Stomach (tissue), 9 donors: ENCODE measurements around the gene B3GLCT. TPM values are rescaled to one million over a fixed set of nuclear protein-coding genes. Genes with fewer than 3 reads are reported as not detected.
"Not testable (repeated sequence)": the region's sequence is repeated elsewhere in the genome, so short reads cannot be mapped to it uniquely, and the experiment has no call there.

Source experiments
- DNase-seq, 2 donors: peaks; one replicate each; pipeline versions ENCODE4 v3.0.0 to v3.0.0-alpha.2; 2013 to 2019
- H3K27ac ChIP-seq, 5 donors: fragments of 200-600 bp in 4 of 5; sonication (generic) in 4 of 5; one replicate each; pipeline ENCODE4 v1.5.1; 2013 to 2019; ENCODE audit warnings: mild to moderate bottlenecking in 1 of 5, moderate library complexity in 1 of 5
- H3K27me3 ChIP-seq, 3 donors: fragments of 200-600 bp; sonication (generic); one replicate each; pipeline ENCODE4 v1.5.1; 2017 to 2019; ENCODE audit warnings: mixed run types in 1 of 3
- H3K36me3 ChIP-seq, 4 donors: fragments of 200-600 bp; sonication (generic); 1 replicate in 3 of 4; 2 replicates in 1 of 4; pipeline ENCODE4 v1.5.1; 2016 to 2019
- H3K4me1 ChIP-seq, 4 donors: fragments of 200-600 bp; sonication (generic); one replicate each; pipeline ENCODE4 v1.5.1; 2016 to 2019
- H3K4me3 ChIP-seq, 4 donors: fragments of 200-600 bp; sonication (generic) in 3 of 4; one replicate each; pipeline ENCODE4 v1.5.1; 2016 to 2019; ENCODE audit warnings: mild to moderate bottlenecking in 1 of 4
- H3K9me3 ChIP-seq, 4 donors: fragments of 200-600 bp; sonication (generic); one replicate each; pipeline ENCODE4 v1.5.1; 2016 to 2019
- CTCF ChIP-seq, 7 experiments: fragments of 450-650 bp in 4 of 7; fragments of 200-600 bp in 3 of 7; sonication (generic) in 3 of 7; IDR thresholded peaks; one replicate each; pipeline ENCODE4 v1.5.1; 2016 to 2019; ENCODE audit warnings: antibody characterized with exemption in 7 of 7, control low read depth in 2 of 7, mild to moderate bottlenecking in 1 of 7
- EP300 ChIP-seq: sonication (generic); formaldehyde crosslinking; IDR thresholded peaks from one replicate; pipeline ENCODE4 v1.6.1; 2017; ENCODE audit warnings: antibody characterized with exemption
- POLR2A ChIP-seq, 4 donors: fragments of 450-650 bp; IDR thresholded peaks; one replicate each; pipeline ENCODE4 v1.6.1; 2016; ENCODE audit warnings: antibody characterized with exemption in 4 of 4, control low read depth in 2 of 4, mild to moderate bottlenecking in 1 of 4, moderate library complexity in 1 of 4
- POLR2AphosphoS5 ChIP-seq, 3 donors: sonication (generic); formaldehyde crosslinking; IDR thresholded peaks; one replicate each; pipeline ENCODE4 v1.6.1; 2016; ENCODE audit warnings: antibody characterized with exemption in 3 of 3
- WGBS, 5 donors: extraction: QIAGEN DNeasy Blood & Tissue Kit in 3 of 5; methylation state at CpG; one replicate each; pipeline versions ENCODE4 v1.1.5 to v1.1.7; 2013 to 2018; 5-methylcytosine and 5-hydroxymethylcytosine counted together
- intact Hi-C: fragments of 100-400 bp; cut with DNase I; formaldehyde crosslinking; loops from one replicate; pipeline ENCODE4 v1.15.1; 2023; ENCODE audit warnings: low total_unique reads
- polyA plus RNA-seq, 3 donors: library from polyadenylated mRNA; stranded (reverse); fragments of 200-250 nt; gene quantifications; one replicate each; pipeline ENCODE4 v1.2.3, GENCODE V29; 2013
- total RNA-seq, 5 donors: library from RNA; depleted of rRNA; stranded (reverse); fragments of >200 nt; gene quantifications; one replicate each; pipeline versions ENCODE4 v1.1.0 to v1.2.3, GENCODE V29; 2014 to 2016
- donor health status: healthy with polysubstance abuse.
- donor health status: Bipolar disorder and iron deficiency.
- donor health status: healthy.

The B3GLCT gene
- total and polyA plus RNA-seq, 8 donors, result 0.76 to 16.1 (median 6.4) TPM; not detected in 2

DNA sequence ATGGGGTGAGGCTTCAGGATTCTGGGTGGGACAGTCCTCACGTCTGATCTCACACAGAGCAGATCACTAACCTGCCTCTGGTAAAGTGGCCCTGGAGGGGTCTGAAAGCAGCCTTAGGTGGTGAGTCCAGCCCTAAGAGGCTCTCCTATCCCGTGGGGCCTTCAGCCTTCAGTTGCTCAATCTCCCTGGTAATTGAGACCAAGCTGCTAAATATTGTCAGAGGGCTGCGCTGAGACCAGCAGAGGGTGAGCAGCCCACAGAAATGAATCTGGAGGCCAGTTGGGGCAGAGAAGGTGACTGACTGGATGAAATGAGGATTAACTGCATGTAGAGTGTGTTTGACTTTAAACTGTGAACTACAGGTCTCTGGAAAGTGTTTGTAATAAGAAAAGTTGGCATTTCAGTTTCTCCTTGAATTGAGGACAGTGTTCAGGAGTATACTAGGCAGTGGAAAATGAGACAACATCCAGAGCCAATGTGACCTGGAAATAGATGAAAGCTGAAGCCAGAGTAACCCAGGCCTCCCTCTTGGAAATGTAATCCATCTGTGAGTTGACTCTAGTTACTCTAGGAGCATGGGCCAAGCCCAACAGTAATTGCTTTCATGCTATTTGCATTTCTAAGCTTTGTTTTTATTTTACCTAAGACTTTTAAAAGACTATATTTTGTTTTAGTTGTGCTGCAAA, 23.8 kb upstream of the B3GLCT start:
- peaks cover 0 to 4% (median 0%) of the 10 kb centered on the region in 3 donors for H3K27me3 ChIP-seq
- no peak for TF ChIP-seq POLR2A (IDR thresholded peaks at IDR 0.05)
- no peak for TF ChIP-seq CTCF (IDR thresholded peaks at IDR 0.05)
- no peak for TF ChIP-seq EP300
- no peak for TF ChIP-seq POLR2AphosphoS5 (IDR thresholded peaks at IDR 0.05)
- no peak for DNase-seq
- no peak overlapping the region for H3K4me3 ChIP-seq
- H3K36me3 ChIP-seq, result no peaks in the 10 kb centered on the region
- no peaks in the 10 kb centered on the region for H3K9me3 ChIP-seq
- WGBS, 5 donors, result 74 to 84% (median 82%) methylated on average over 3 of the region's 3 CpGs
- intact Hi-C loops, result no loop called here
- no peaks in the 10 kb centered on the region for H3K4me1 ChIP-seq
- H3K27ac ChIP-seq, result no peak overlapping the region

DNA sequence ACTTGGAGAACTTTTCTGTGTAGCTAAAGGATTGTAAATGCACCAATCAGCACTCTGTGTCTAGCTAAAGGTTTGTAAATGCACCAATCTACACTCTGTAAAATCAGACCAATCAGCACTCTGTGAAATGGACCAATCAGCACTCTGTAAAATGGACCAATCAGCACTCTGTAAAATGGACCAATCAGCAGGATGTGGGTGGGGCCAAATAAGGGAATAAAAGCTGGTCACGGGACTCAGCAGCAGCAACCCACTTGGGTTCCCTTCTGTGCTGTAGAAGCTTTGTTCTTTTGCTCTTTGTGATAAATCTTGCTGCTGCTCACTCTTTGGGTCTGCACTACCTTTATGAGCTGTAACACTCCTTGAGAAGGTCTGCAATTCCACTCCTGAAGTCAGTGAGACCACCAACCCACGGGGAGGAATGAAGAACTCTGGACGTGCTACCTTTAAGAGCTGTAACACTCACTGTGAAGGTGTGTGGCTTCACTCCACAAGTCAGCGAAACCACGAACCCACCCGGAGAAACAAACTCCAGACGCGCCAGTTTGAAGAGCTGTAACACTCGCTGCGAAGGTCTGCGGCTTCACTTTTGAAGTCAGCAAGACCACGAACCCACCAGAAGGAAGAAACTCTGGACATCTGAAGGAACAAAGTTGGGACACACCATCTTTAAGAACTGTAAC, 21.8 kb upstream of the B3GLCT start:
- intact Hi-C loops, H3K9me3 ChIP-seq, H3K27me3 ChIP-seq, H3K27ac ChIP-seq, H3K4me1 ChIP-seq, DNase-seq, H3K36me3 ChIP-seq, H3K4me3 ChIP-seq: not testable (repeated sequence)
- WGBS, 5 donors, result 85 to 95% (median 89%) methylated on average over 12 of the region's 12 CpGs

- no peak for TF ChIP-seq POLR2AphosphoS5 (IDR thresholded peaks at IDR 0.05)
- Histone ChIP-seq H3K27ac (no peak overlapping the region), H3K36me3 (no peaks in the 10 kb centered on the region), H3K9me3 (no peaks in the 10 kb centered on the region), H3K4me3 (no peak overlapping the region), H3K27me3 (no peaks in the 10 kb centered on the region), H3K4me1 (no peaks in the 10 kb centered on the region)
- no peak for DNase-seq
- 87 to 94% (median 93%) methylated on average over 8 of the region's 8 CpGs for WGBS, 5 donors
- intact Hi-C loops, result no loop called here
Observed at GRCh38 chr13:31179241-31179640, 20.5 kb upstream of the B3GLCT start.

GRCh38 chr13:31179754-31180153, 20.0 kb upstream of the B3GLCT start:
- WGBS, 5 donors, result 78 to 90% (median 87%) methylated on average over 5 of the region's 5 CpGs
- H3K4me1 ChIP-seq, result no peaks in the 10 kb centered on the region
- H3K4me3 ChIP-seq, result no peak overlapping the region
- intact Hi-C loops, result no loop called here
- no peak overlapping the region for H3K27ac ChIP-seq
- DNase-seq, result no peak
- no peaks in the 10 kb centered on the region for H3K27me3 ChIP-seq
- no peaks in the 10 kb centered on the region for H3K36me3 ChIP-seq
- TF ChIP-seq POLR2A (IDR thresholded peaks at IDR 0.05) (no peak), CTCF (IDR thresholded peaks at IDR 0.05) (no peak), POLR2AphosphoS5 (IDR thresholded peaks at IDR 0.05) (no peak), EP300 (no peak)
- H3K9me3 ChIP-seq, result no peaks in the 10 kb centered on the region

DNA sequence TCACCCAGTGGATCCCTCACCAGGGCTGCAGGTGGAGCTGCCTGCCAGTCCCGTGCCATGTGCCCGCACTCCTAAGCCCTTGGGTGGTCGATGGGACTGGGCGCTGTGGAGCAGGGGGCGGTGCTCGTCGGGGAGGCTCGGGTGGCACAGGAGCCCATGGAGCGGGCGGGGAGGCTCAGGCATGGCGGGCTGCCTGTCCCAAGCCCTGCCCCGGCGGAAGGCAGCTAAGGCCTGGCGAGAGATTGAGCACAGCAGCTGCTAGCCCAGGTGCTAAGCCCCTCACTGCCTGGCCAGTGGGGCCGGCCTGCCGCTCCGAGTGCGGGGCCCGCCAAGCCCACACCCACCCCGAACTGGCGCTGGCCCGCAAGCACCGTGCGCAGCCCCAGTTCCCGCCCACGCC, 16.8 kb upstream of the B3GLCT start:
- Histone ChIP-seq H3K9me3 (no peaks in the 10 kb centered on the region), H3K27ac (no peak overlapping the region), H3K4me1 (no peaks in the 10 kb centered on the region), H3K36me3 (no peaks in the 10 kb centered on the region), H3K27me3 (no peaks in the 10 kb centered on the region), H3K4me3 (no peak overlapping the region)
- intact Hi-C loops, result no loop called here
- 90 to 96% (median 95%) methylated on average over 14 to 26 of the region's 26 CpGs for WGBS, 5 donors
- DNase-seq, result no peak
- TF ChIP-seq POLR2A (IDR thresholded peaks at IDR 0.05) (no peak), POLR2AphosphoS5 (IDR thresholded peaks at IDR 0.05) (no peak), CTCF (IDR thresholded peaks at IDR 0.05) (no peak), EP300 (no peak)
